ENCODE results near the gene FRMPD1. TPM values are rescaled to one million over a fixed set of nuclear protein-coding genes. Genes with fewer than 3 reads are reported as not detected.

Gene FRMPD1
- total and polyA plus RNA-seq, 2 of the 4 experiments (the other 2 are of a cell fraction): not detected

DNA sequence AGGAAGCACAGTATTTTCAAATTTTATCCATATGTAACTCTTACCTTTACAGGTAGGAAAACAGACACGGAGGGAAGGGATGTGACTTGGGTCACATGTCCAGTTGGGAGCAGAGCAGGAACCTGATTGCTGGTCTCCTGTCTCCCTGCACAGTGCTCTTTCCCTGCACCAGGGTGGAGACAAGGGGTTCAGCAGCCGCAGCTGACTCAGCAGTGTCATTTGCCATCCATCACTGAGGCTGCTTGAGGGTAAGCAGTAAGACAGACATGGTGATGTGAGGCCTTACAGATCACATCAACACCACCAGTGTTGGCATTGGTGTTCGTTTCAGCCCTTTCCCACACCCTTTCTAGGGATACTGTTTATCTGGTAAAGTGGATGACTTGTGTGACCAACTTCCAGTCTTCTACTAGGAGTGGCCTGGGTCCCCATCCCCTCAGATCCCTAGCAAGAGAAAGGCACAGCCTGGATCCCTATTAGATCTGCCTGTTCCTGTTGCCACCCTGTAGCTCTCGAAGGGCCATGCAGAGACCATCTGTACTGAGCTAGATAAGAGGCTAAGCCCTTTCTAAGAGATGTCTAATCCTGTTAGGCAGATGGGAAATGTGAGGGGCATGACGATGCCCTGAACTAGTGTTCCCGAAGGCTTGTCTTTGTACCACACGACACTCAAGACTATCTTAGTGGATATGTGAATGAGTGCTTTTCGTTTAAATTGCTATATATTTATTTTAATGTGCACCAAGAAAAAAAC is 29.1 kb downstream of the FRMPD1 start:
- H3K4me2 ChIP-seq (ENCODE audit: low read depth, low read length): no peak overlapping the region
- H2AK9ac ChIP-seq (replicated peaks; ENCODE audit: low read depth, low read length, poor library complexity): no peak overlapping the region
- H3K23ac ChIP-seq (ENCODE audit: low read depth, low read length): no peak overlapping the region
- H3K56ac ChIP-seq (ENCODE audit: extremely low read depth, insufficient read depth, low read length): no peak overlapping the region
- H3K9me3 ChIP-seq (ENCODE audit: control insufficient read depth, insufficient read depth, low read length): no peaks in the 10 kb centered on the region
- no peak overlapping the region for H2BK120ac ChIP-seq (ENCODE audit: low read depth, low read length)
- CTCF ChIA-PET: no interaction called here
- no peak overlapping the region for H3K18ac ChIP-seq (ENCODE audit: low read depth, low read length)
- intact Hi-C loops (cut with micrococcal nuclease): no loop called here
- H4K8ac ChIP-seq (ENCODE audit: low read depth in 2 of 2, low read length in 2 of 2): no peak overlapping the region
- 0% methylated on average over 1 of the region's 8 CpGs; no CpG with 5 or more reads in 1 of the 2 experiments for WGBS, 2 experiments (ENCODE audit: extremely low coverage in 2 of 2, insufficient read length in 1 of 2)
- no peak overlapping the region for H2BK5ac ChIP-seq (ENCODE audit: low read depth, low read length, poor library complexity, severe bottlenecking)
- no peak for DNase-seq
- H3K4me3 ChIP-seq (ENCODE audit: insufficient read depth, low read depth, low read length): no peak overlapping the region
- H2BK20ac ChIP-seq (ENCODE audit: low read depth, low read length): no peak overlapping the region
- no peak overlapping the region for H4K5ac ChIP-seq (ENCODE audit: low read depth, low read length)
- H2AK5ac ChIP-seq (ENCODE audit: low read depth, low read length): no peak overlapping the region
- no peak overlapping the region for H3K9ac ChIP-seq (ENCODE audit: low read depth, low read length)
- H3K4me1 ChIP-seq (ENCODE audit: control insufficient read depth, insufficient read depth, low read length): no peaks in the 10 kb centered on the region
- no peak overlapping the region for H2AFZ ChIP-seq (replicated peaks; ENCODE audit: low read length, poor library complexity)
- no peak overlapping the region for H4K91ac ChIP-seq (ENCODE audit: insufficient read depth, low read depth, low read length)
- TF ChIP-seq MXI1 (IDR thresholded peaks at IDR 0.05; ENCODE audit: borderline replicate concordance, low read depth, low read length) (no peak), RCOR1 (IDR thresholded peaks at IDR 0.05; ENCODE audit: insufficient replicate concordance, low read length) (no peak), NFE2L2 (IDR thresholded peaks at IDR 0.05; ENCODE audit: low read depth, low read length) (no peak), MAZ (IDR thresholded peaks at IDR 0.05; ENCODE audit: borderline replicate concordance, low read depth, low read length) (no peak), MAFK (IDR thresholded peaks at IDR 0.05; ENCODE audit: low read depth, low read length) (no peak), SMC3 (IDR thresholded peaks at IDR 0.05; ENCODE audit: low read depth, low read length) (no peak)
- TF ChIP-seq, protein P1, sequence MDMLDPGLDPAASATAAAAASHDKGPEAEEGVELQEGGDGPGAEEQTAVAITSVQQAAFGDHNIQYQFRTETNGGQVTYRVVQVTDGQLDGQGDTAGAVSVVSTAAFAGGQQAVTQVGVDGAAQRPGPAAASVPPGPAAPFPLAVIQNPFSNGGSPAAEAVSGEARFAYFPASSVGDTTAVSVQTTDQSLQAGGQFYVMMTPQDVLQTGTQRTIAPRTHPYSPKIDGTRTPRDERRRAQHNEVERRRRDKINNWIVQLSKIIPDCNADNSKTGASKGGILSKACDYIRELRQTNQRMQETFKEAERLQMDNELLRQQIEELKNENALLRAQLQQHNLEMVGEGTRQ (IDR thresholded peaks at IDR 0.05; ENCODE audit: low read depth, low read length): no peak
- TF ChIP-seq, protein P2, sequence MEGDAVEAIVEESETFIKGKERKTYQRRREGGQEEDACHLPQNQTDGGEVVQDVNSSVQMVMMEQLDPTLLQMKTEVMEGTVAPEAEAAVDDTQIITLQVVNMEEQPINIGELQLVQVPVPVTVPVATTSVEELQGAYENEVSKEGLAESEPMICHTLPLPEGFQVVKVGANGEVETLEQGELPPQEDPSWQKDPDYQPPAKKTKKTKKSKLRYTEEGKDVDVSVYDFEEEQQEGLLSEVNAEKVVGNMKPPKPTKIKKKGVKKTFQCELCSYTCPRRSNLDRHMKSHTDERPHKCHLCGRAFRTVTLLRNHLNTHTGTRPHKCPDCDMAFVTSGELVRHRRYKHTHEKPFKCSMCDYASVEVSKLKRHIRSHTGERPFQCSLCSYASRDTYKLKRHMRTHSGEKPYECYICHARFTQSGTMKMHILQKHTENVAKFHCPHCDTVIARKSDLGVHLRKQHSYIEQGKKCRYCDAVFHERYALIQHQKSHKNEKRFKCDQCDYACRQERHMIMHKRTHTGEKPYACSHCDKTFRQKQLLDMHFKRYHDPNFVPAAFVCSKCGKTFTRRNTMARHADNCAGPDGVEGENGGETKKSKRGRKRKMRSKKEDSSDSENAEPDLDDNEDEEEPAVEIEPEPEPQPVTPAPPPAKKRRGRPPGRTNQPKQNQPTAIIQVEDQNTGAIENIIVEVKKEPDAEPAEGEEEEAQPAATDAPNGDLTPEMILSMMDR (conservative IDR thresholded peaks at IDR 0.05; ENCODE audit: low read depth, low read length): no peak
- in situ Hi-C loops (cut with MboI; ENCODE audit: low sequenced_read_pairs): no loop called here
- H3K27ac ChIP-seq (ENCODE audit: insufficient read depth, low read length): no peak overlapping the region
- dilution Hi-C loops (cut with HindIII; ENCODE audit: low sequenced_read_pairs, unreplicated experiment): no loop called here
- peaks cover 50% of the 10 kb centered on the region for H3K27me3 ChIP-seq (ENCODE audit: control insufficient read depth, insufficient read depth, low read length)
- no peaks in the 10 kb centered on the region for H3K79me1 ChIP-seq (ENCODE audit: low read depth in 1 of 2, low read length in 2 of 2)
- POLR2A ChIA-PET (ENCODE audit: unreplicated experiment): no interaction called here
- H2BK15ac ChIP-seq (ENCODE audit: low read depth, low read length): no peak overlapping the region
- H3K4ac ChIP-seq (ENCODE audit: low read depth, low read length): no peak overlapping the region
- no peaks in the 10 kb centered on the region for H3K36me3 ChIP-seq (ENCODE audit: control insufficient read depth, insufficient read depth, low read length)
- H3K9me1 ChIP-seq (ENCODE audit: insufficient read depth, low read length): no peaks in the 10 kb centered on the region
- H3K14ac ChIP-seq (replicated peaks; ENCODE audit: low read depth, low read length): no peak overlapping the region
- no peak for ATAC-seq (ENCODE audit: low read depth)
- no peaks in the 10 kb centered on the region for H4K20me1 ChIP-seq (ENCODE audit: insufficient read depth, low read length)
- BruUV-seq (replicated peaks): no TSS peak

All from IMR-90 (cell line).